GM12874 (cell line): Measurements from ENCODE around the gene FAIM2.

Experiments used
- TF ChIP-seq, protein P1 (sequence below): IDR thresholded peaks from 2 replicates; pipeline ENCODE4 v1.5.1; 2011; ENCODE audit warnings: low read depth, mild to moderate bottlenecking, control low read depth, low read length, moderate library complexity; ENCODE audit not compliant: insufficient read depth

The FAIM2 gene

DNA sequence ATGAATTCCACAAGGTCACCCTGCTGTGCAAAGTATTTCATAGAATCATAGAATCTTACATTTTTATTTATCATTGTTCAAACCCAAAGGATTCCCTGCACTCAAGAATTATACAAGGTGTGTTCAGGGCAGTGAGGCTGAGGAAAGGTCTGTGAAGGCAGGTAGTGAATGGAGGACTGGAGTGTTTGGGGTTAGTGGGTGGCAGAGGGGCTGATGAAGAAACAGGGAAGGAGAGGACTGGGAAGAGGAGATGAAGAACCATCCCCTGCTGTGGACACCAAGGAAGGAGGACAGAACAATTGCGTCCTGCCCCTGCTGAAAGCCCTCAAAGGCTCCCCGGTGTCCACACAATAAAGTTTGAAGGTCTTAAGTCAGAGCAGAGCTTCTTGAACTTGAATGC, 50.0 kb downstream of the FAIM2 start:
- TF ChIP-seq, protein P1, sequence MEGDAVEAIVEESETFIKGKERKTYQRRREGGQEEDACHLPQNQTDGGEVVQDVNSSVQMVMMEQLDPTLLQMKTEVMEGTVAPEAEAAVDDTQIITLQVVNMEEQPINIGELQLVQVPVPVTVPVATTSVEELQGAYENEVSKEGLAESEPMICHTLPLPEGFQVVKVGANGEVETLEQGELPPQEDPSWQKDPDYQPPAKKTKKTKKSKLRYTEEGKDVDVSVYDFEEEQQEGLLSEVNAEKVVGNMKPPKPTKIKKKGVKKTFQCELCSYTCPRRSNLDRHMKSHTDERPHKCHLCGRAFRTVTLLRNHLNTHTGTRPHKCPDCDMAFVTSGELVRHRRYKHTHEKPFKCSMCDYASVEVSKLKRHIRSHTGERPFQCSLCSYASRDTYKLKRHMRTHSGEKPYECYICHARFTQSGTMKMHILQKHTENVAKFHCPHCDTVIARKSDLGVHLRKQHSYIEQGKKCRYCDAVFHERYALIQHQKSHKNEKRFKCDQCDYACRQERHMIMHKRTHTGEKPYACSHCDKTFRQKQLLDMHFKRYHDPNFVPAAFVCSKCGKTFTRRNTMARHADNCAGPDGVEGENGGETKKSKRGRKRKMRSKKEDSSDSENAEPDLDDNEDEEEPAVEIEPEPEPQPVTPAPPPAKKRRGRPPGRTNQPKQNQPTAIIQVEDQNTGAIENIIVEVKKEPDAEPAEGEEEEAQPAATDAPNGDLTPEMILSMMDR = no peak

GRCh38 chr12:49847161-49847560, 56.5 kb downstream of the FAIM2 start:
- TF ChIP-seq, protein P1 = no peak

GRCh38 chr12:49846032-49846431, 57.7 kb downstream of the FAIM2 start:
- TF ChIP-seq, protein P1 = no peak

DNA sequence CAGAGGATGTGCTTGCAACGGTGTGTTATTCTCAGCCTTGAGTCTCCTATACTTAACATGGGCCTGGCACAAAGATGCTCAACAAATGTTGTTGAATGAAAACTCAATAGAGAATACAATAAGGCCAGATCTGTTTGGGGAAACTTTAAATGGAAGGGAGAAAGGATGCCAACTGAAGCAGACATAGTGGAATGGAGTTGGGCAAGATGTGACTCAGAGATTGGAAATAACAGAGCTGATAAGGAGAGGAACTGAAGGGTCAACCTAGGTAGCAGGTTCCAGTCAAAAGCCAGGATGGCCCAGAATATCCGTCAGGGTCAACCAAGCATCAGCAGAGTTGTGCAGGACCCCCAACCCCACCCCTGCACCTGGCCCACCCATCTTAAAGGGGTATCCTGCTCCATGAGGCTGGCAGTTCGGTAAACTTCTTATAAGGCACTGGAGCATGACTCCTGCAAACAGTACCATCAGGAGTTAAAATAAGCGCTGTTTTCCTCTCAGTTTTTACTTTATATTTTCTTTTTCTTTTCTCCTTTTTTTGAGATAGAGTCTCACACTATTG, 59.7 kb downstream of the FAIM2 start:
- TF ChIP-seq, protein P1 = no peak

DNA sequence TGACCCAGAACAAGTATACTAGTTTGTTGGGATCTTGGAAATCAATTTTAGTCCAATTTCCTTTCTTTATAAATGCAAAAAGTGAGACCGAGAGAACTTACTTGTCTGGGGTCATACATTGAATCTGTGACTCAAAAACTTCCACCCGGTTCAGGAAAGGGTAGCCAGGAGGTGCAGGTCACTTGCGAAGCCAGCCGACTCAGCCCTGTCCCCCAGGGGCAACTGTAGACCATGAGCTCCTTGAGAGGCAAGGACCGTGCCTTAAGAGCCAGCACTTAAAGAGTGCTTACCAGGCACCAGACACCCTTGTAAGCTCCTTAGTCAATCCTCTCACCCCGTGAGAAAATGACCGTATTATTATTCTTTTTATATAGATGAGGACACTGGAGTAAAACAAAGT, 60.3 kb downstream of the FAIM2 start:
- TF ChIP-seq, protein P1 = no peak

DNA sequence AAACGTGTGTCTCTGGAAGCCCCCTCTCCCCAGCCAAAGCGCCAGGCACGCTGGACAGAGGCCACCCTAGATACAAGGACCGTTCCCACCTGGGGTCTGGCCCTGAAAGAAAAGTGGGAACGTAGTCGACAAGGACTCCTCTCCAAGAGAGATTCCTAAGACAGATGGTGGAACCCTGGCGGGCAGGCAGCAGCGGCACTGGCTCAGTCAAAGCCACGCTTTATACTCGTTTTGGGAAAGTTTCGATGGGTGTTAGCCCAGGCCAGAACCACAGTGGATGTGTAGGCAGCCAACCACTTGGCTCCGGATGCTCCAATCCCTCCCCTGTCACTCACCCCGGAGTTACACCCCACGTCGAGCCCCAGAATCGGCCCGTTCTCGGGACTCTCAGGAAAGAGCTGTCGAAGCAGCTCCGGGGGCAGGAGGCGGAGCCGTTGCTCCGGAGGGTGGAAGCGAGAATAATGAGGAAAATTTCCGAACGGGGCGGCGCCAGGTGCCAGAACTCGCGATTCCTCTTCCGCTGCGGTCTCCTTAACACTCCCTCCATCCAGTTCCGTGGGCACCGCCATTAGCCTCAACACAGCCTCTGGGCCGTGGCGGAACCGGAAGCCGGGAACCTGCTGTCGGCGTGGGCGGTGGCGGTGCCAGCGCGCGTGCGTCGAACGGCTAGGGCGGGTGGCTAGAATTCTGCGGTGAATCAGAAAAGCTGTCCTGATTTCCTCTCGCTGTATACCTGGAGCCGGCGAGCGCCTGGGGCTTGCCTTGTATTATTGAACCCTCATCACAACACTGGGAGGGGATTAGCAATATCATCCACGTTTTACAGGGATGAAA, 61.0 kb downstream of the FAIM2 start, which contains the start of gene BCDIN3D:
Gene BCDIN3D (minus strand): TSS at position 588 of the 834 bp plus-strand sequence. CDS start 19 bp downstream, at position 569.
- TF ChIP-seq, protein P1 = no peak

GRCh38 chr12:49838973-49839633, 64.6 kb downstream of the FAIM2 start:
- TF ChIP-seq, protein P1 = peak; percentile 61
